DOHH2 (cell line): Measurements from ENCODE around the gene DALRD3.
"Not testable (repeated sequence)": the region's sequence is repeated elsewhere in the genome, so short reads cannot be mapped to it uniquely, and the experiment has no call there.

Source experiments
- H3F3A ChIP-seq: fragments of 200-600 bp; sonication (generic), shearing (Covaris generic); 2 replicates; pipeline ENCODE4 v1.6.0; 2016; ENCODE audit warnings: antibody characterized with exemption, mild to moderate bottlenecking; ENCODE audit not compliant: control insufficient read depth, insufficient read depth
- H3K27ac ChIP-seq: fragments of 200-600 bp; sonication (generic); 2 replicates; pipeline ENCODE4 v1.5.1; 2014; ENCODE audit warnings: low read depth, mild to moderate bottlenecking, low read length, moderate library complexity
- H3K27me3 ChIP-seq: fragments of 200-600 bp; sonication (generic); 2 replicates; pipeline ENCODE4 v1.6.1; 2014; ENCODE audit warnings: mild to moderate bottlenecking, low read length, mixed read lengths; ENCODE audit not compliant: control insufficient read depth
- H3K36me3 ChIP-seq: fragments of 200-600 bp; sonication (generic); 2 replicates; pipeline ENCODE4 v1.6.1; 2014; ENCODE audit warnings: mild to moderate bottlenecking, low read length, moderate library complexity, mixed read lengths; ENCODE audit not compliant: control insufficient read depth
- H3K4me1 ChIP-seq: fragments of 200-600 bp; sonication (generic); 2 replicates; pipeline ENCODE4 v1.6.1; 2014; ENCODE audit warnings: mild to moderate bottlenecking, low read length, mixed read lengths; ENCODE audit not compliant: control insufficient read depth
- H3K4me2 ChIP-seq: fragments of 200-600 bp; sonication (generic); 2 replicates; pipeline ENCODE4 v1.6.0; 2014; ENCODE audit warnings: mild to moderate bottlenecking, low read length, moderate library complexity
- H3K4me3 ChIP-seq: fragments of 200-600 bp; sonication (generic); 2 replicates; pipeline ENCODE4 v1.5.1; 2014; ENCODE audit warnings: mild to moderate bottlenecking, low read length, mixed read lengths
- H3K79me2 ChIP-seq: fragments of 200-600 bp; sonication (generic); 2 replicates; pipeline ENCODE4 v1.6.1; 2014; ENCODE audit warnings: mild to moderate bottlenecking, low read length, mixed read lengths; ENCODE audit not compliant: control insufficient read depth
- H3K9me2 ChIP-seq: fragments of 200-600 bp; sonication (generic); replicated peaks from 2 replicates; pipeline ENCODE4 v1.6.1; 2014; ENCODE audit warnings: mild to moderate bottlenecking, low read length, mixed read lengths; ENCODE audit not compliant: control insufficient read depth
- H3K9me3 ChIP-seq: fragments of 200-600 bp; sonication (generic); 2 replicates; pipeline ENCODE4 v1.6.1; 2014; ENCODE audit warnings: antibody characterized with exemption, low read length, mixed read lengths; ENCODE audit not compliant: control insufficient read depth, insufficient read depth
- H4K20me1 ChIP-seq: fragments of 200-600 bp; sonication (generic); 2 replicates; pipeline ENCODE4 v1.6.0; 2014; ENCODE audit warnings: low read depth, mild to moderate bottlenecking, antibody characterized with exemption, low read length, moderate library complexity; ENCODE audit not compliant: control insufficient read depth, insufficient read depth
- EZH2phosphoT487 ChIP-seq: fragments of 200-600 bp; sonication (generic); IDR thresholded peaks from 2 replicates; pipeline ENCODE4 v1.6.1; 2017; ENCODE audit warnings: borderline replicate concordance, mild to moderate bottlenecking, antibody characterized with exemption, low read length, moderate library complexity, mixed read lengths
- TF ChIP-seq, protein P1 (sequence below): fragments of 200-600 bp; sonication (generic); IDR thresholded peaks from one replicate; pipeline ENCODE4 v1.5.1; 2014; ENCODE audit warnings: antibody characterized with exemption, mild to moderate bottlenecking, low read depth, low read length; ENCODE audit not compliant: poor library complexity, severe bottlenecking

Gene DALRD3

DNA sequence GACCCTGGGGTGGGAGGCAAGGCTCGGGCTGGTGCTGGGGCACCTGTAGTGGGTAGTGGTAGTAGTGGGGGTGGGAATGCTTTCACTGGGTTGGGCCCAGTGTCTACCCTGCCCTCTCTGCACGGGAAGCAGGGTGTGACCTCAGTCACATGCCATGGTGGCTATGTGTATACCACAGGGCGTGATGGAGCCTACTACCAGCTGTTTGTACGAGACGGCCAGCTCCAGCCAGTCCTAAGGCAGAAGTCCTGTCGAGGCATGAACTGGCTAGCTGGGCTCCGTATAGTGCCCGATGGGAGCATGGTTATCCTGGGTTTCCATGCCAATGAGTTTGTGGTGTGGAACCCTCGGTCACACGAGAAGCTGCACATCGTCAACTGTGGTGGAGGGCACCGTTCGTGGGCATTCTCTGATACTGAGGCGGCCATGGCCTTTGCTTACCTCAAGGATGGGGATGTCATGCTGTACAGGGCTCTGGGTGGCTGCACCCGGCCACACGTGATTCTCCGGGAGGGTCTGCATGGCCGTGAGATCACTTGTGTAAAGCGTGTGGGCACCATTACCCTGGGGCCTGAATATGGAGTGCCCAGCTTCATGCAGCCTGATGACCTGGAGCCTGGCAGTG lies 5.2 kb downstream of the DALRD3 start:
- Histone ChIP-seq H3K9me3 (no peaks in the 10 kb centered on the region), H3F3A (peaks cover 9% of the 10 kb centered on the region), H3K9me2 (no peaks in the 10 kb centered on the region), H3K27ac (no peak overlapping the region), H3K27me3 (no peaks in the 10 kb centered on the region), H3K4me3 (no peak overlapping the region), H3K4me2 (no peak overlapping the region), H4K20me1 (peaks cover 13% of the 10 kb centered on the region), H3K79me2 (peaks cover 54% of the 10 kb centered on the region), H3K36me3 (peaks cover 62% of the 10 kb centered on the region), H3K4me1 (peaks cover 19% of the 10 kb centered on the region)
- no peak for TF ChIP-seq EZH2phosphoT487
- TF ChIP-seq, protein P1, sequence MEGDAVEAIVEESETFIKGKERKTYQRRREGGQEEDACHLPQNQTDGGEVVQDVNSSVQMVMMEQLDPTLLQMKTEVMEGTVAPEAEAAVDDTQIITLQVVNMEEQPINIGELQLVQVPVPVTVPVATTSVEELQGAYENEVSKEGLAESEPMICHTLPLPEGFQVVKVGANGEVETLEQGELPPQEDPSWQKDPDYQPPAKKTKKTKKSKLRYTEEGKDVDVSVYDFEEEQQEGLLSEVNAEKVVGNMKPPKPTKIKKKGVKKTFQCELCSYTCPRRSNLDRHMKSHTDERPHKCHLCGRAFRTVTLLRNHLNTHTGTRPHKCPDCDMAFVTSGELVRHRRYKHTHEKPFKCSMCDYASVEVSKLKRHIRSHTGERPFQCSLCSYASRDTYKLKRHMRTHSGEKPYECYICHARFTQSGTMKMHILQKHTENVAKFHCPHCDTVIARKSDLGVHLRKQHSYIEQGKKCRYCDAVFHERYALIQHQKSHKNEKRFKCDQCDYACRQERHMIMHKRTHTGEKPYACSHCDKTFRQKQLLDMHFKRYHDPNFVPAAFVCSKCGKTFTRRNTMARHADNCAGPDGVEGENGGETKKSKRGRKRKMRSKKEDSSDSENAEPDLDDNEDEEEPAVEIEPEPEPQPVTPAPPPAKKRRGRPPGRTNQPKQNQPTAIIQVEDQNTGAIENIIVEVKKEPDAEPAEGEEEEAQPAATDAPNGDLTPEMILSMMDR, result no peak

DNA sequence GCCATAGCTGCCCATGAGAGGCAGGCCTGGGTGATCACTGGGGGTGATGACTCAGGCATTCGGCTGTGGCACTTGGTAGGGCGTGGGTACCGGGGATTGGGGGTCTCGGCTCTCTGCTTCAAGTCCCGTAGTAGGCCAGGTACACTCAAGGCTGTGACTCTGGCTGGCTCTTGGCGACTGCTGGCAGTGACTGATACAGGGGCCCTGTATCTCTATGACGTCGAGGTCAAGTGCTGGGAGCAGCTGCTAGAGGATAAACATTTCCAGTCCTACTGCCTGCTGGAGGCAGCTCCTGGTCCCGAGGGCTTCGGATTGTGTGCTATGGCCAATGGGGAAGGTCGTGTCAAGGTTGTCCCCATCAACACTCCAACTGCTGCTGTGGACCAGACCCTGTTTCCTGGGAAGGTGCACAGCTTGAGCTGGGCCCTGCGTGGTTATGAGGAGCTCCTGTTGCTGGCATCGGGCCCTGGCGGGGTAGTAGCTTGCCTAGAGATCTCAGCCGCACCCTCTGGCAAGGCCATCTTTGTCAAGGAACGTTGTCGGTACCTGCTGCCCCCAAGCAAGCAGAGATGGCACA lies 5.9 kb downstream of the DALRD3 start:
- H3K36me3 ChIP-seq, result peaks cover 64% of the 10 kb centered on the region
- H3F3A ChIP-seq, result peaks cover 8% of the 10 kb centered on the region
- peaks cover 61% of the 10 kb centered on the region for H3K79me2 ChIP-seq
- H3K9me2 ChIP-seq, result no peaks in the 10 kb centered on the region
- no peaks in the 10 kb centered on the region for H3K9me3 ChIP-seq
- H3K4me3 ChIP-seq, result no peak overlapping the region
- H3K4me1 ChIP-seq, result peaks cover 17% of the 10 kb centered on the region
- H4K20me1 ChIP-seq, result peaks cover 16% of the 10 kb centered on the region
- H3K27ac ChIP-seq, result no peak overlapping the region
- TF ChIP-seq, protein P1, result no peak
- TF ChIP-seq EZH2phosphoT487, result no peak
- no peaks in the 10 kb centered on the region for H3K27me3 ChIP-seq
- H3K4me2 ChIP-seq, result no peak overlapping the region

DNA sequence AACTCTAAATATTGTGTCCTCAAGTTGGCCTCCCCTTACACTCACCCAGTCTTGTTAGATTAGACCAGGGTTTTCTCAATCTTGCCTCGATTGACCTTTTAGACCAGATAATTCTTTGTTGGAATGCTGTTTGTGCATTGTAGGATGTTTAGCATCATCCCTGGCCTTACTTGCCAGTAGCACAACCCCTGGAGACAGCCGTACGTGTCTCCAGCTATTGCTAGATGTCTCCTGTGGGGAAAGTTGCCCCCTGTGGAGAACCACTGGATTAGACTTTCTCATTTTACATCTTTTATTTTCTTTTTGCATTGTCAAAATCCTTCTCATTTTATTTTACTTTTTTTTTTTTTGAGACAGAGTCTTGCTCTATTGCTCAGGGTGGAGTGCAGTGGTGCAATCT lies 9.0 kb downstream of the DALRD3 start:
- H3K4me2 ChIP-seq, result no peak overlapping the region
- H4K20me1 ChIP-seq, result peaks cover 16% of the 10 kb centered on the region
- TF ChIP-seq, protein P1, result no peak
- no peak for TF ChIP-seq EZH2phosphoT487
- no peaks in the 10 kb centered on the region for H3K9me3 ChIP-seq
- H3K27me3 ChIP-seq, result no peaks in the 10 kb centered on the region
- H3K4me1 ChIP-seq, result peaks cover 18% of the 10 kb centered on the region
- H3F3A ChIP-seq, result no peaks in the 10 kb centered on the region
- peaks cover 42% of the 10 kb centered on the region for H3K36me3 ChIP-seq
- H3K27ac ChIP-seq, result no peak overlapping the region
- H3K4me3 ChIP-seq, result no peak overlapping the region
- peaks cover 64% of the 10 kb centered on the region for H3K79me2 ChIP-seq
- H3K9me2 ChIP-seq, result no peaks in the 10 kb centered on the region

DNA sequence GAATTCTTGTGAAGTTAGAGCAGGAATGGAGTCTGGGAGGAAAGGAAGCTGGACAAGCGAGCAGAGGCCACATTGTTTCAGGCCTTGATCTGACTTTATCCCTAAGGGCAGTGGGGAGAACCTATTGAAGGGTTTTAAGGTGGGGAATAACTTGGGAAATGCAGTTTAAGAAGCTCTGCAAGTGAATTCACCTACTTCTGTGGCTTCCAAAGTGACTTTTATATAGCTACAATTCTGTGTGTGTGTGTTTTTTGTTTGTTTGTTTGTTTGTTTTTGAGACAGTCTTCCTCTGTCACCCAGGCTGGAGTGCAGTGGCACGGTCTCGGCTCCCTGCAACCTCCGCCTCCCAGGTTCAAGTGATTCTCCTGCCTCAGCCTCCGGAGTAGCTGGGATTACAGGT lies 9.8 kb downstream of the DALRD3 start:
- H3K4me3 ChIP-seq, result peak overlapping the region; percentile 90
- H3K9me3 ChIP-seq, H3K9me2 ChIP-seq, H3K27me3 ChIP-seq, H3F3A ChIP-seq, H3K27ac ChIP-seq: not testable (repeated sequence)
- peaks cover 13% of the 10 kb centered on the region for H4K20me1 ChIP-seq
- H3K79me2 ChIP-seq, result peaks cover 60% of the 10 kb centered on the region
- peaks cover 34% of the 10 kb centered on the region for H3K36me3 ChIP-seq
- peak overlapping the region; percentile 87 for H3K4me2 ChIP-seq
- H3K4me1 ChIP-seq, result peaks cover 18% of the 10 kb centered on the region
